ENCODE results near the gene SLAMF1.

Gene SLAMF1

DNA sequence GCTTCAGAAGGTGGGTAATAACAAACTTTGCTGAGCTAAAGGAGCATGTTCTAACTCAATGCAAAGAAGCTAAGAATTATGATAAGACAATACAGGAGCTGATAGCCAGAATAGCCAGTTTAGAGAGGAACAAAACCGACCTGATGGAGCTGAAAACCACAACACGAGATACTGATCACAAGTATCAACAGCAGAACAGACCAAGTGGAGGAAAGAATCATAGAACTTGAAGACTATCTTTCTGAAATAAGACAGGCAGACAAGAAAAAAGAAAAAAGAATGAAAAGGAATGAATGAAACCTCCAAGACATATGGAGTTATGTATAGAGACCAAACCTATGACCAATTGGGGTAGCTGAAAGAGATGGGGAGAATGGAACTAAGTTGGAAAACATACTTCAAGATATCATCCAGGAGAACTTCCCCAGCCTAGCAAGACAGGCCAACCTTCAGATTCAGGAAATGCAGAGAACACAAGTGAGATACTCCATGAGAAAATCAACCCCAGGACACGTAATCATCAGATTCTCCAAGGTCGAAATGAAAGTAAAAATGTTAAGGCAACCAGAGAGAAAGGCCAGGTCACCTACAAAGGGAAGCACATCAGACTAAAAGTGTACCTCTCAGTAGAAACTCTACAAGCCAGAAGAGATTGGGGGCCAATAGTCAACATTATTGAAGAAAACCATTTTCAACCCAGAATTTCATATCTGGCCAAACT lies 88.0 kb downstream of the SLAMF1 start:
- no peak for DNase-seq

All from activated CD4-positive, alpha-beta T cell treated with anti-CD3 and anti-CD28 coated beads, Interleukin-2, amount 50 U/mL, for 1 hour (primary cell).